Breast epithelium (tissue), 3 donors: ENCODE data around the gene SLC15A3.

ENCODE experiments used
- POLR2A ChIP-seq: fragments of 450-650 bp; IDR thresholded peaks from one replicate; pipeline ENCODE4 v1.6.1; 2016; ENCODE audit warnings: antibody characterized with exemption, mild to moderate bottlenecking, moderate library complexity
- POLR2AphosphoS5 ChIP-seq, 3 donors: sonication (generic); formaldehyde crosslinking; IDR thresholded peaks; one replicate each; pipeline ENCODE4 v1.6.1; 2017; ENCODE audit warnings: antibody characterized with exemption in 3 of 3
- TF ChIP-seq, protein P1 (sequence below), 3 donors: fragments of 450-650 bp; IDR thresholded peaks; one replicate each; pipeline ENCODE4 v1.5.1; 2016 to 2017; ENCODE audit warnings: antibody characterized with exemption in 3 of 3, mild to moderate bottlenecking in 3 of 3, moderate library complexity in 3 of 3

DNA sequence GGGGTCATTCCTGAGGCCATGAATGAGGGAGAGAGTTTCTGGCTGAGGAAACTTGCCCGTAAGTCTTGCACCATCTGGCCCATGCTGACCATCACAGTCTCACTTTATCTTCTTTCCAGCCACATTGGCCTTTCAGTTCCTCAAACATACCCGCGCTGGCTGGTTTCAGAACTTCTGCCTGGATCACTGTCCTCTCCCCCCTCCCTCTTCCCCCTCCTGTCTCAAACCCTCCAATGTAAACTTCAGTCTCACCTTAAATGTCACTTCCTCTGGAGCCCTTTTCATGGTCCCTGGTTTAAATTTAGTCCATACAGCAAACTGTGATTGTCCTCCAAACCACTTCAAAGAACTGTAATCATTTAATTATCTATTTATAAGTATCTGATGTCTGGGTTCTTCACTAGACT is 41.7 kb downstream of the SLC15A3 start:
- TF ChIP-seq, protein P1, sequence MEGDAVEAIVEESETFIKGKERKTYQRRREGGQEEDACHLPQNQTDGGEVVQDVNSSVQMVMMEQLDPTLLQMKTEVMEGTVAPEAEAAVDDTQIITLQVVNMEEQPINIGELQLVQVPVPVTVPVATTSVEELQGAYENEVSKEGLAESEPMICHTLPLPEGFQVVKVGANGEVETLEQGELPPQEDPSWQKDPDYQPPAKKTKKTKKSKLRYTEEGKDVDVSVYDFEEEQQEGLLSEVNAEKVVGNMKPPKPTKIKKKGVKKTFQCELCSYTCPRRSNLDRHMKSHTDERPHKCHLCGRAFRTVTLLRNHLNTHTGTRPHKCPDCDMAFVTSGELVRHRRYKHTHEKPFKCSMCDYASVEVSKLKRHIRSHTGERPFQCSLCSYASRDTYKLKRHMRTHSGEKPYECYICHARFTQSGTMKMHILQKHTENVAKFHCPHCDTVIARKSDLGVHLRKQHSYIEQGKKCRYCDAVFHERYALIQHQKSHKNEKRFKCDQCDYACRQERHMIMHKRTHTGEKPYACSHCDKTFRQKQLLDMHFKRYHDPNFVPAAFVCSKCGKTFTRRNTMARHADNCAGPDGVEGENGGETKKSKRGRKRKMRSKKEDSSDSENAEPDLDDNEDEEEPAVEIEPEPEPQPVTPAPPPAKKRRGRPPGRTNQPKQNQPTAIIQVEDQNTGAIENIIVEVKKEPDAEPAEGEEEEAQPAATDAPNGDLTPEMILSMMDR (IDR thresholded peaks at IDR 0.05), result no peak
- TF ChIP-seq POLR2A (no peak), POLR2AphosphoS5 (IDR thresholded peaks at IDR 0.05) (no peak)
